Activated naive CD4-positive, alpha-beta T cell treated with anti-CD3 and anti-CD28 coated beads, Interleukin-2, amount 50 U/mL, for 16 hours (primary cell): ENCODE data around the gene MRM1.

Experiments used
- DNase-seq: peaks from one replicate; pipeline ENCODE4 v3.0.0-alpha.2; 2020

Gene MRM1

DNA sequence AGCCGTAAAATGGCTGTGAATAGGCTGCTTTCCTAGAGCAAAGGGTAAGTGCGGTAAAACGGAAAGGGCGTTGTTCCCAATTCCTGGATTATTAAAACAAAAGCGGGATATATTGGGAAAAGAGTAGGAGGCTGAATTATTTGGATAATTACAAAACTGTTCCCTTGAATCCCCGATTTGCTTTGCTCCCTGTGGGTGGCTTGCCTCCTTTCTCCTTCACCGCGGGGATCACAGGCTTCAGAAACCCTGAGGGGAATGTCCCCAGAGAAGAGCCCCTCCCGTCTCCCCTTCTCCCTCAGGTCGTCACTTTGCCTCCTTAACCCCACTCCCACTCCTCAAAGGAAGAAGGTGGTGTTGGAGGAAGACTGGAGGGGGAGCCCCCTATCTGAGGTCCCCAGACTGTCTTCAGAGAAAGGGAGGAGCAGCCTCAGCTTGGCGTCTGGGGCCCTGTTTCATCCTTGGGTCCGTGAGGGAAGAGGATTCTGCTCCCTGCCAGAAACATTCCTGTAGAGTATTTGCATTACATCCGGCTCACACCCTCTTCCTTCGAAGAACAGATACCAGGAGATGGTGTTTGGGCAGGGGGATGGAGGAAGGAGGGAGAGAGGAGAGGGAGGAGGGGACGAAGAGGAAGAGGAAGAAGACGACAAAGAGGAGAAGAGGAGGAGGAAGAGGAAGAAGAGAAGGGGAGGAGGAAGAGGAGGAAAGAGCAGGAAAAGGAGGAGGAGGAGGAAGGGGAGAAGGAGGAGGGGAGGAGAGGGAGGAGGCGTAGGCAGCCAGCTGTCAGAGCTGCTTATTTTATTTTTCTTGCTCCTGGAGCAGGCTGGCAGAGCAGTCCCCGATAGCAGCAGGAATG is 31.8 kb downstream of the MRM1 start:
- DNase-seq = no peak

DNA sequence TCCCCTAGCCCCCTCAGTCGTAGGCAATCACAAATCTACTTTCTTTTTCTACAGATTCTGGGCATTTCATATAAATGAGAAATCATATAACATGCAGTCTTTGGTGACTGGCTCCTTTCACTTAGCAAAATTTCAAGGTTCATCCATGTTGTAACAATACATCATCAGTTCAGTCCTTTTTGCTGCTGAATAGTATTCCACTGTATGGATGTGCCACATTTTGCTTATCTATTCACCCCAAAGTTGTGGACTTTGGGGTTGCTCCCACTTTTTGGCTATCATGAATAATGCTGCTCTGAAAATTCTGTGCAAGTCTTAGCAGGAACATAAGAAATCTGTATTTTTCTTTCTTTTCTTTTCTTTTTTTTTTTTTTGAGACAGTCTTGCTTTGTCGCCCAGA is 39.0 kb downstream of the MRM1 start:
- DNase-seq = no peak

DNA sequence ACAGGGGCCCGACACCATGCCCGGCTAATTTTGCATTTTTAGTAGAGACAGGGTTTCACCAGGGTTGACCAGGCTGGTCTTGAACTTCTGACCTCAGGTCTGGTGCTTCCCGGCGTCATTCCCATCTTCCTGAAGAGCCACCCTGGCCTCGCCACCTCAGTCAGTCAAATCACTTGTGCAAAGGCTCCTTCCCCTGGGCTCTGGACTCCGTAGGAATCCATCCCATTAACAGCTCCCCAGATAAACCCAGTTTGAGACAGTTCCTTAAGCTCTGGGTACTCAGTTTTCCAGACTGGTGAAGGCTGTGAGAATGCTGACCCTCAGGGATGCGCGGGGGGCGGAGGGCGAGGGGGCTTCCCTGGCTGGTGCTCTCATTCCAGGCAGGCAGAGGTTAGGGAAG is 39.5 kb downstream of the MRM1 start:
- DNase-seq = no peak

DNA sequence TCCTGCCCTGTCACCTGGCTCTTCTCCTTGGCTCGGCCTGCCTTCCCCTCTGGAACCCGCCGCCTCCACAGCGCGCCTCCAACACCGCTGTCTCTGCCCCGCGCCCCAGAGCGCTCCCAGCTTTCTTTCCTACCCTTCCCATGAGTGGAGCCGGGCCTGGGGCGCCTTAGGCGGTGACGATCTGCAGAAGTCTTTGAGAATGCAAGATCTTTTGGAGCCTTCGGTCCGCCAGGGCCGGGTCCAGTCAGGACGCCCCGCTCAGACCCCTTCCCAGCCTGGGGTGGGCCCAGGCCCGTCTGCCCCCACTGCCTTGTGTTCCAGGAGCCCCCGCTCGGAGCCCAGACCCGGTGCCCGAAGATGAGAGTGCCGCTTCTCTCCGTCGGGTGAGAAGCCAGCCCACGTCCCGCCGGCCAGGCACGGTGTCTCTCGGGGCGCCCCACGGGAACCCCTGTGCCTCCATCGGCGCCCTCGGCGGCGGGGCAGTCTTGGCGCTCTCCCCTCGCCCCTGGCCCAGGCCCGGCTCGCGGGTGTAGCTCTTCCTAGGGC is 40.0 kb downstream of the MRM1 start:
- DNase-seq = no peak

DNA sequence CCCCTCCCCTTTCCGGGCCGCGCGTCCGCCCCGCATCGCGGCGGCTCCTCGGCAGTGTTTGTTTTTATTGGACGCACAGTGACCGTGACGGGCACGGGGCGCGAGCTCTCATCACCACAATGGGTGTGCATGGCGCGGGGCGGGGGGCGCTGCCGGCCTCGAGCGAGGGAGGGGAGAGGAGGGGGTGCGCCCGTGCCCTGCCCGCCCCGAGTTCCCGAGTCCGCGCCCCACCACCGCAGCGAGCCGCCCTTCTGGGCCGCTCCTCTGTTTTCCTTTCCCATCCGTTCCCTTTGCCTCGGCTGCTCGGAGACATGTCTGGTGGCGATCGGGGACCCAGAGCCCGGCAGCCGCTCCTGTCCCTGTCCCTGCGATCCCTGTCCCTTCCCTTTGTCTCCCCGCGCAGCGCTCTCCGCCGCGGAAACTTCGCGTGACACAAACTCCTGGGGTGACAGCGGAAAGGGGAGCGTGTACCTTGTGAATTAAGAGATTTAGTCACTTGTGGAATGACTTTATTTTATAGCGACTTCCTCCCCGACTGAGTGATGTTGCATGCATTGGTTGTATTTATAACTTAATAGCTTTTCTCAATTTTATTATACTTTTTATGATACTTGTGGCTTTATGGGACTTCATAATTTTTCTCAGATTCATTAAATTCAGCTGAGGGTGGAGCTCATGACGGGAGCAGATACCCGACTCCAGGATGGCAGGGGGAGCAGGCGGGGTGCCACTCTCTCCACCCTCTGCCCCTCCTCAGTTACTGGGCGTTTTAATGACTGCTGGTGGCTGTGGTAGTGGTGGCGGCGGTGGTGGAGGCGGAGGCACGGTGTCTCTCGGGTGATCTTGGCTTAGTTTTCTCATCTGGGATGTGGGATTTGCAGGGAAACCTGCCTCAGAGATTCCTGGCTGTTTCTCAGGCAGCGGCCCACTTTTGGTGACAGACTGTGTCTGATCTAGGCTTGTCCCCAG is 40.8 kb downstream of the MRM1 start:
- peak; percentile 15 for DNase-seq

DNA sequence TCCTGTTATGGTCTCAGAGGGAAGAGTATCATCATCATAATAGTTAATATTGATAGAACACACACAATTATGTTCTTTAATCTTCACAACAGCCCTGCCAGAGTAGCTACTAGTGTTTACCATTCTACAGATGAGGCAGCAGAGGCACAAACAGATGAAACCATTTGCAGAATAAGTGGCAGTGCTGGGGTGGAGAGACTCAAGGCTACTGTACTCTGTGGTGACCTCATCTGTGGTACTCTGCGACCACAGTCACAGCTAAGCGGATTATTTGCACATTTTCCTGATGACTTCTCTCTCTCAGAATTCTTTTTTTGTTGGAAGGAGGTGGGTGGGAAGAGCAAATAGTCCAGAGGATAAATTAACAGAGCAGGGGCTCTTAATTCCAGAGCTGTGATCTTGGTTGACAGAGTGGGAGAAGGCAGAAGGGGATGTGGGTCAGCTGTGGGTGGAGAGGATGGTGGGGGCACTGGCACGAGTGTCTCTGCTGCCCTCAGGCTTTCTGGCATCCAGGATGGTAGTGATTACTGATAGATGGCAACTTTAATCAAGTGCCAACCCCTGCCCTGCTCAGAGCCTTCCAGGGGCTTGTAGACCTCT is 41.8 kb downstream of the MRM1 start:
- no peak for DNase-seq

DNA sequence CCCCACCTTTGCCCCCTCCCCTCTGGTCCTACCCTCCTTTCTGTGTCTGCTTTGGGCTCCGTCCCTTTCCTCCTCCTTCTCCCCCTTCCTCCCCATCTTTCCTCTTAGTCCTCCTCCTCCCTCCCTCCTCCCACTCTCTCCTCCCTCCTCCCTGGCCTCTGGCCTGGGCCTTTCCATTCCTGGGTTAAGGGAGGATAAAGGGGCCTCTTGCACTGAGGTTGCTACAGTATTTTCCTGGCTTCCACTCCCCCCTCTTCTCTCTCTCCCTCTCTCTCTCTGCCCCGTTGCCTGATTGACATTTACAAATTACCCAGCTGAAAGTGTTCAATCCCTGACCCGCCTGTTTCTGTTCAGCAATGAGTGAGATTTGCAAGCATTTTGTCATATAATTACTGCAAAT is 44.0 kb downstream of the MRM1 start:
- DNase-seq = no peak

DNA sequence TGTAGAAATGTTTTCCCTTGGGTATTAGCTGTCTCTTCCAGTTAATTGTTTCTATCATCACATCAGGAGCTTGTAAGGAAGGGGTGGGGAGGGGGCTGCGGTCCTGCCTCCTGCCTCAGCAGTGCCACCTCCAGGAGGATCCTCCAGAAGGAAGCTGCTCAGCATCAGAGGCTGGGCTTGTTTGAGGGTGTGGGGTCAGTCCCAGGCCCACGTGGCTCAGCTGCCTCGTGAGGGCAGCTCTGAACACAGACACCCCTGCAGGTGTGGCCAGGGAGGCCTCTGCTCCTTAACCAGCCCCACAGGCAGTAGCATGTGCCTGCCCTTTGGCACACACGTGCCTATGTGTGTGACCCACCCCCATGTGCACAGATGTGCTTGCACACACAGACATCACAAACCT is 46.3 kb downstream of the MRM1 start:
- DNase-seq = no peak

DNA sequence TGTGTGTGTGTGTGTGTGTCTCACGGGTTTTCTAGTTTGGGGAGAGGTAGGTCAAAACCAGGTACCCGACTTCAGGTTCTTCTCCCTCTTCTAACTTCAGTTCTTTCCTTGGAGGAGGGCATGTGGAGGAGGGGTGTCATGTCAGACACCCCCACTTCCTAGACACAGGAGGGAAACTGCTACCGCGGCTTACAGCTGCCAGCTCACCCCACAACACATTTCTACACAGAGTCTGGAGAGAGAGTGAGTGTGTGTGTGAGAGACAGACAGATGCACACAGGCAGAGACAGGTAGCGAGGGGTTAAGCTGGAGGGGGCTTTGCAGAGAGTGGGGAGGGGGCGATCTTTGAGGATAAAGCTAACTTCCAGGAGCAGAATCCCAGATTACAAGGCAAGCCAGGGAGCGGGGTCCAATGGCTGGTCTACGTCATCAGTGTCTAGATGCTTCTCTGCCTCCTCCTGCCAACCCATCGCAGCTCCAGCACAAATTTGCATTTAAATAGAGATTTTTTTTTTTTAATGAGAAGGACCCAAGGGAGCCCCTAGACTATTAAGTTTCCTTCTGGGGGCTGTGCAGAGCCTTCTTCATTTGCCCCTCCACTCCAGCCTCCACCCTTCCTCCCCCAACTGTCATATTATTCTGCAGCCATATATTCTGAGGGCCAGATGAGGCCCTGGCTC is 48.9 kb downstream of the MRM1 start:
- DNase-seq = no peak

DNA sequence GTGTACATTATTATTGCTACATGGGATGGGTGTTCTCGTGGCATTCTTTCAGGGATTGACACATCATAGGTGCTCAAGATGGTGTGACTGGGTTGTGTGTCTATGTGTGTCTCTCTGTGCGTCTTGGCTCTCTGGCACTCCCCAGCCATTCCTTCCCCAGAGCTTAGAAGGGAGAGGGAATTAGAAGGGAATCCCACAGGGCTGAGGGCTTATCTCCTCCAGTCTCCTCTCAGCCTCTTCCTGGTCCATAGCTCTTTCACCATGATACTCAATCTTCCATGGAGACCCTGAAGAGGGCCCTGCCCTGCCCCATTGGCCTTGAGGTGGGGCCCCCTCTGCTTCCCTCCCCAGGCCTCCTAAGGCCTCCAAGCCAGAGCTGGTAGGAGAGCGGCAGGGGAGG is 52.0 kb downstream of the MRM1 start:
- DNase-seq = no peak

DNA sequence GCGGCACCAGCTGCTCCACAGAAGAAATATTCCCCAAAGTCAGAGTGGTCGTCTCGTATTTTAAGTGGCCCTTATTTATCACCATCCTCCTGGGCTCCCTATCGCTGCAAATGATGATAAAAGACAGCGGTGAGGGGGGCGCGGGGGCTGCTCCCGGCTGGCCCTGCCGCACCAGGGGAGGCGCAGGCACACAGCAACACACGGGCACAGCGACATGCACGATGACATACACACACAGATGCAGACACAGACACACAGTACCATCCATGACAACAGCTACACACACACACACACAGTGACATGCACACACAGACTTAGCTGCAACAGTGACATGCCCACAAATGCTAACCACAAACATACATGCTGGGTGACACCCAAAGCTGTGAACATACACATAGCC is 52.5 kb downstream of the MRM1 start:
- DNase-seq = no peak

DNA sequence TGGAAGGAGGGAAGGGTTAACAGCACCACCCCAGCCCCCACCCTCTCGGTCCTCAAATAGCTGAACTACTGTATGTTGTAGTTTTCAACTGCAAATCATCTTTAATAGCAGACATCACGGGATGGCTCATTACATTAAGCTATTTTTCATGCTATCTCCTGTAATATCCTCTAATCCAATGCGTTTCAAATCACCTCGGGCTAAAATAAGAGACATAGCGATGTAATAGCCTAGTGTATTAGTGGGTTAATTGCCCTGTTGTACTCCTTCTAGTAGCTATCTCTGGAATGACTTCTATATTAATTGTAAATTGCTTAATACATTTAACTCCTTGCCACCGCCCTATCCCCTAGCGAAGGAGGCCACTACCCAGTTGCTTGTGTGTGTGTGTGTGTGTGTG is 54.3 kb downstream of the MRM1 start:
- DNase-seq = no peak

DNA sequence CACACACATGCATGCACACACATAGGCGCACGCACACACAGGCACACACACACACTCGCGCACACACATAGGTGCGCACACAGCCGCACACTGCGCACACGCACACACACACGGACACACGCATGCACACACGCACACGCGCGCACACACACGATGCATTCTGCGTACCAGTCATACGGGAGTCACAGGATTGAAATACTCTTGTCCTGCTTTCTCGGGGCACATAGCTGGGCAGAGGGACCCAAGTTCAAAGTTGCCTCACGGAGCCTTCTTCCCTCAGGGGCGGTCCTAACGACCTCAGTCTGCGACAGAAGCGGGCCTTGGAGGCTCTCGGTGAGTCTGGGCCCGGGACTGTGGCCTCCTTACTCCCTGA is 56.0 kb downstream of the MRM1 start:
- DNase-seq = no peak

DNA sequence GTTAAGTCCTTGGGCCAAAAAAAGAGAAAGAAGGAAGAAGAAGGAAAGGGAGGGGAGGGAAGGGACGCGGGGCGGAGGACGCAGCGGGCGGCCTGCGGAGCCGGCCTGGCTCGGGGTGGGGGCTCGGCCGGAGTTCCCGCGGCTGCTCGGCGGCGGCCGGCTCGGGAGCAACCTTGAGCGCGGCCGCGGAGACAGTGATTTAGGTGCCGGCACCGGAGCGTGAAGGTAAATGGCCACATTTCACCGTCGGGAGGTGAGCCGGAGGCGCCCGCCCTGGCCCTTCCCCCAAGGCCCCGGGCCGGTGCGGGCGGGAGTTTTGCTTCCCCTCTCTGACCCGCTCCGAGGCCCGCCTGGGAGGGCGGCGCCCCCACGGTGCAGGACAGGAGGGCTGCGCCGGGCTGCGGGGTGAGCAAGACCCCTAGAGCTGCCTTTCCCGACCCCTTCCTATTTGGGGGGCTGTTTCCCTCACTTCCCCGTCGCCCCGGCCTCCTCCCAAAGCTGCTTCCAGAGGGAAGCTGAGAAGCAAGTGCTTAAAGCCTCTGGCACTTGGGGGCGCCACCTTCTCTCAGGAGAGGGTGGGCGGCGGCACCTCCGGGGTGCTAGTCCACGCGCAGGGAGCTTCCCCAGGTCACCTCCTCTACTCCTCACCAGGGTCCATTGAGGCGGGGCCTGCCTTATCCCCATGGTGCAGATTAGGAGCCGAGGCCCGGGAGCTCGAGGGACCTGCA is 56.5 kb downstream of the MRM1 start:
- peak; percentile 18 for DNase-seq
